GM12878 (cell line): ENCODE measurements around the gene BCL2L12. TPM values are rescaled to one million over a fixed set of nuclear protein-coding genes. Genes with fewer than 3 reads are reported as not detected.
A peak's percentile ranks its signal among the peaks of the same experiment; 100 is the strongest.

ENCODE experiments used
- ATF7 ChIP-seq: fragments of 450-650 bp; IDR thresholded peaks from 2 replicates; pipeline ENCODE4 v1.6.1; 2016; ENCODE audit warnings: low read depth, mild to moderate bottlenecking
- BHLHE40 ChIP-seq, 2 experiments: fragments of 450-650 bp in 1 of 2; IDR thresholded peaks; 2 replicates each; pipeline ENCODE4 v1.6.1; 2011 to 2017; ENCODE audit warnings: low read depth in 2 of 2, borderline replicate concordance in 1 of 2, improper control_type of control experiment in 1 of 2, low read length in 1 of 2, mild to moderate bottlenecking in 1 of 2
- ELK1 ChIP-seq: IDR thresholded peaks from 2 replicates; pipeline ENCODE4 v1.6.1; 2012; ENCODE audit warnings: low read depth, low read length, improper control_type of control experiment
- IRF4 ChIP-seq: IDR thresholded peaks from 2 replicates; pipeline ENCODE4 v1.6.1; 2011; ENCODE audit warnings: low read depth, low read length
- POU2F2 ChIP-seq: IDR thresholded peaks from 3 replicates; pipeline ENCODE4 v1.6.1; 2011; ENCODE audit warnings: low read depth, mild to moderate bottlenecking, low read length, borderline replicate concordance
- RAD51 ChIP-seq: fragments of 450-650 bp; IDR thresholded peaks from 2 replicates; pipeline ENCODE4 v1.6.1; 2016; ENCODE audit warnings: moderate library complexity, mild to moderate bottlenecking, inconsistent platforms
- RFX5 ChIP-seq: IDR thresholded peaks from 2 replicates; pipeline ENCODE4 v1.6.1; 2011; ENCODE audit warnings: low read depth, low read length, improper control_type of control experiment
- SIX5 ChIP-seq: IDR thresholded peaks from 2 replicates; pipeline ENCODE4 v1.6.1; 2011; ENCODE audit warnings: mild to moderate bottlenecking, low read depth, low read length, moderate library complexity; ENCODE audit not compliant: severe bottlenecking
- SMAD1 ChIP-seq: fragments of 450-650 bp; IDR thresholded peaks from 2 replicates; pipeline ENCODE4 v1.6.1; 2018; ENCODE audit warnings: mild to moderate bottlenecking, low read depth; ENCODE audit not compliant: partially characterized antibody
- TCF3 ChIP-seq: IDR thresholded peaks from 2 replicates; pipeline ENCODE4 v1.6.1; 2012; ENCODE audit warnings: low read depth, mild to moderate bottlenecking, low read length, borderline replicate concordance; ENCODE audit not compliant: insufficient read depth
- ZBED1 ChIP-seq: IDR thresholded peaks from 2 replicates; pipeline ENCODE4 v1.6.1; 2016; ENCODE audit warnings: borderline replicate concordance
- ZNF207 ChIP-seq: fragments of 450-650 bp; IDR thresholded peaks from 2 replicates; pipeline ENCODE4 v1.6.1; 2014; ENCODE audit warnings: antibody characterized with exemption, mild to moderate bottlenecking, borderline replicate concordance
- ZNF622 ChIP-seq: fragments of 450-650 bp; IDR thresholded peaks from 2 replicates; pipeline ENCODE4 v1.6.1; 2017; ENCODE audit warnings: mild to moderate bottlenecking, inconsistent platforms
- polyA plus RNA-seq, 11 experiments: library from polyadenylated mRNA; depleted of rRNA in 4 of 11; unstranded in 6 of 11; stranded (reverse) in 5 of 11; fragments of >200 nt; fragmentation: Nextera tagmentation in 4 of 11; fragmentation: Illumina TruSeq in 1 of 11; extraction: Ambion mirVana in 4 of 11; extraction: Trizol in 1 of 11; gene quantifications; 1 replicate in 1 of 11; 2 replicates in 10 of 11; pipeline versions ENCODE4 v1.2.1 to v1.2.3, GENCODE V29; 2011 to 2016; ENCODE audit warnings: inconsistent platforms in 2 of 11, missing spikeins in 2 of 11, low read depth in 1 of 11
- total RNA-seq, 4 experiments: library from RNA; depleted of rRNA in 3 of 4; stranded (reverse); fragments of >200 nt in 3 of 4; fragmentation: Illumina TruSeq in 1 of 4; extraction: Trizol in 1 of 4; gene quantifications; 2 replicates each; pipeline versions ENCODE4 v1.2.1 to v1.2.3, GENCODE V29; 2013 to 2021

BCL2L12 gene
- total and polyA plus RNA-seq, 10 of the 15 experiments (the other 5 are each of a cell fraction or from before 2014, with no cell fraction given), result 1.8 to 143 (median 50.4) TPM

- TF ChIP-seq RFX5 (peak; percentile 65), ZNF207 (no peak), TCF3 (no peak), SMAD1 (no peak), ATF7 (no peak), IRF4 (no peak), RAD51 (no peak), ZBED1 (no peak), POU2F2 (no peak), ZNF622 (no peak), BHLHE40 (IDR thresholded peaks at IDR 0.05; ENCODE audit: borderline replicate concordance in 1 of 2, low read depth in 2 of 2, low read length in 1 of 2) (no peak), ELK1 (no peak), SIX5 (no peak)
Measured at GRCh38 chr19:49676784-49677230, 11.1 kb downstream of the BCL2L12 start (continued).
